IMR-90 (cell line): ENCODE data around the gene CACNA1I. TPM values are rescaled to one million over a fixed set of nuclear protein-coding genes. Genes with fewer than 3 reads are reported as not detected.

Source experiments
- ATAC-seq: fragments of 200-7000 bp; cut with Tn5 transposase; 2 replicates; pipeline ENCODE4 v1.9.1; 2020; ENCODE audit warnings: low read depth, mild to moderate bottlenecking, moderate library complexity
- BruUV-seq: library from RNA; stranded (reverse); fragments of 400-500 nt; replicated peaks from 2 replicates; lab custom pipeline; 2021; lab: Mats Ljungman, UMichigan
- CTCF ChIA-PET: fragments of 300-600 bp; formaldehyde crosslinking; extraction: SDS; loops from one replicate; lab custom pipeline; 2021; ENCODE audit warnings: antibody characterized with exemption; lab: Yijun Ruan, JAX
- POLR2A ChIA-PET: fragments of 300-600 bp; sonication (Branson Sonifier 250); formaldehyde crosslinking; loops from one replicate; lab custom pipeline; 2022; ENCODE audit warnings: antibody characterized with exemption; ENCODE audit not compliant: unreplicated experiment; lab: Charles Lee
- DNase-seq: peaks from one replicate; pipeline ENCODE4 v3.0.0; 2013
- H2AFZ ChIP-seq: replicated peaks from 2 replicates; pipeline ENCODE3; 2013; ENCODE audit warnings: low read length, mild to moderate bottlenecking; ENCODE audit not compliant: poor library complexity
- H2AK5ac ChIP-seq: 2 replicates; pipeline ENCODE4 v1.6.1; 2013; ENCODE audit warnings: low read depth, low read length, inconsistent platforms
- H2AK9ac ChIP-seq: replicated peaks from 2 replicates; pipeline ENCODE3; 2013; ENCODE audit warnings: mild to moderate bottlenecking, low read depth, low read length, moderate library complexity; ENCODE audit not compliant: poor library complexity
- H2BK120ac ChIP-seq: 2 replicates; pipeline ENCODE4 v1.6.1; 2013; ENCODE audit warnings: low read depth, low read length, inconsistent platforms
- H2BK15ac ChIP-seq: 3 replicates; pipeline ENCODE4 v1.6.1; 2013; ENCODE audit warnings: low read depth, low read length, inconsistent platforms
- H2BK20ac ChIP-seq: 2 replicates; pipeline ENCODE4 v1.6.1; 2013; ENCODE audit warnings: low read depth, mild to moderate bottlenecking, inconsistent platforms, low read length, moderate library complexity
- H2BK5ac ChIP-seq: 2 replicates; pipeline ENCODE4 v1.6.1; 2013; ENCODE audit warnings: mild to moderate bottlenecking, low read depth, low read length, inconsistent platforms; ENCODE audit not compliant: poor library complexity, severe bottlenecking
- H3K14ac ChIP-seq: replicated peaks from 2 replicates; pipeline ENCODE4 v1.6.1; 2013; ENCODE audit warnings: low read depth, low read length, inconsistent platforms
- H3K18ac ChIP-seq: 2 replicates; pipeline ENCODE4 v1.6.1; 2013; ENCODE audit warnings: low read depth, low read length, control low read depth
- H3K23ac ChIP-seq: 2 replicates; pipeline ENCODE4 v1.6.1; 2013; ENCODE audit warnings: low read depth, low read length, inconsistent platforms
- H3K27ac ChIP-seq: 2 replicates; pipeline ENCODE4 v1.5.1; 2013; ENCODE audit warnings: mild to moderate bottlenecking, control low read depth, low read length; ENCODE audit not compliant: insufficient read depth
- H3K27me3 ChIP-seq: 2 replicates; pipeline ENCODE4 v1.6.1; 2013; ENCODE audit warnings: low read length; ENCODE audit not compliant: control insufficient read depth, insufficient read depth
- H3K36me3 ChIP-seq: 2 replicates; pipeline ENCODE4 v1.6.1; 2013; ENCODE audit warnings: low read length, mixed read lengths; ENCODE audit not compliant: control insufficient read depth, insufficient read depth
- H3K4ac ChIP-seq: 2 replicates; pipeline ENCODE4 v1.6.1; 2013; ENCODE audit warnings: low read depth, low read length, inconsistent platforms
- H3K4me1 ChIP-seq: 2 replicates; pipeline ENCODE4 v1.6.1; 2013; ENCODE audit warnings: low read length, mixed read lengths; ENCODE audit not compliant: control insufficient read depth, insufficient read depth
- H3K4me2 ChIP-seq: 2 replicates; pipeline ENCODE4 v1.6.1; 2013; ENCODE audit warnings: low read depth, mild to moderate bottlenecking, control low read depth, low read length, moderate library complexity
- H3K4me3 ChIP-seq: 2 replicates; pipeline ENCODE4 v1.5.1; 2013; ENCODE audit warnings: low read depth, mild to moderate bottlenecking, control low read depth, low read length, moderate library complexity; ENCODE audit not compliant: insufficient read depth
- H3K56ac ChIP-seq: 2 replicates; pipeline ENCODE4 v1.6.1; 2013; ENCODE audit warnings: low read length, inconsistent platforms; ENCODE audit not compliant: insufficient read depth; ENCODE audit errors: extremely low read depth
- H3K79me1 ChIP-seq, 2 experiments: 2 replicates each; pipeline ENCODE4 v1.6.1; 2013; ENCODE audit warnings: low read length in 2 of 2, inconsistent platforms in 1 of 2, low read depth in 1 of 2
- H3K9ac ChIP-seq: 2 replicates; pipeline ENCODE4 v1.6.1; 2013; ENCODE audit warnings: low read depth, low read length, control low read depth
- H3K9me1 ChIP-seq: 2 replicates; pipeline ENCODE4 v1.6.1; 2013; ENCODE audit warnings: low read length, inconsistent platforms; ENCODE audit not compliant: insufficient read depth
- H3K9me3 ChIP-seq: 2 replicates; pipeline ENCODE4 v1.6.1; 2013; ENCODE audit warnings: low read length; ENCODE audit not compliant: control insufficient read depth, insufficient read depth
- H4K20me1 ChIP-seq: 2 replicates; pipeline ENCODE4 v1.6.1; 2013; ENCODE audit warnings: low read length, inconsistent platforms; ENCODE audit not compliant: insufficient read depth
- H4K5ac ChIP-seq: 2 replicates; pipeline ENCODE4 v1.6.1; 2013; ENCODE audit warnings: mild to moderate bottlenecking, low read depth, low read length, control low read depth
- H4K8ac ChIP-seq, 2 experiments: 2 replicates each; pipeline ENCODE4 v1.6.1; 2013; ENCODE audit warnings: low read depth in 2 of 2, low read length in 2 of 2, control low read depth in 1 of 2, inconsistent platforms in 1 of 2
- H4K91ac ChIP-seq: 2 replicates; pipeline ENCODE4 v1.6.1; 2013; ENCODE audit warnings: low read depth, low read length, inconsistent platforms; ENCODE audit not compliant: insufficient read depth
- CTCF ChIP-seq: conservative IDR thresholded peaks from 2 replicates; pipeline ENCODE4 v1.5.1; 2012; ENCODE audit warnings: mild to moderate bottlenecking, low read depth, low read length, improper control_type of control experiment
- FOS ChIP-seq: fragments of 150-350 bp; IDR thresholded peaks from 2 replicates; pipeline ENCODE4 v1.6.1; 2016; ENCODE audit warnings: low read depth, low read length
- MAFK ChIP-seq: IDR thresholded peaks from 2 replicates; pipeline ENCODE4 v1.6.1; 2012; ENCODE audit warnings: low read depth, low read length, improper control_type of control experiment
- RCOR1 ChIP-seq: IDR thresholded peaks from 2 replicates; pipeline ENCODE4 v1.6.1; 2012; ENCODE audit warnings: mild to moderate bottlenecking, low read length, improper control_type of control experiment; ENCODE audit not compliant: insufficient replicate concordance
- WGBS, 2 experiments: methylation state at CpG; one replicate each; pipeline versions ENCODE4 v1.1.5 to v1.1.7; 2013; ENCODE audit warnings: missing lambda C conversion rate in 2 of 2; ENCODE audit not compliant: insufficient read length in 1 of 2; ENCODE audit errors: extremely low coverage in 2 of 2; 5-methylcytosine and 5-hydroxymethylcytosine counted together
- dilution Hi-C: fragments of 300-500 bp; cut with HindIII; formaldehyde crosslinking; loops from one replicate; pipeline ENCODE4 v1.14.3; 2018; ENCODE audit warnings: low sequenced_read_pairs; ENCODE audit not compliant: unreplicated experiment
- in situ Hi-C: fragments of 300-500 bp; cut with MboI; formaldehyde crosslinking; loops from 3 replicates; pipeline ENCODE4 v1.14.3; 2019; ENCODE audit warnings: low sequenced_read_pairs, inconsistent platforms, mixed read lengths
- intact Hi-C: fragments of 100-400 bp; cut with micrococcal nuclease; formaldehyde crosslinking; loops from 2 replicates; pipeline ENCODE4 v1.10.0; 2022
- polyA plus RNA-seq, 3 experiments: library from polyadenylated mRNA; depleted of rRNA; stranded (reverse); fragments of >200 nt; gene quantifications; 2 replicates each; pipeline ENCODE4 v1.2.3, GENCODE V29; 2012; ENCODE audit warnings: low replicate concordance in 1 of 3
- total RNA-seq: library from RNA; depleted of rRNA; stranded (reverse); fragments of >200 nt; gene quantifications from 2 replicates; pipeline ENCODE4 v1.2.3, GENCODE V29; 2012

Gene CACNA1I
- total and polyA plus RNA-seq, 2 of the 4 experiments (the other 2 are of a cell fraction), result under 0.01 to 0.02 TPM

GRCh38 chr22:39647836-39648629 lies 77.5 kb downstream of the CACNA1I start:
- Histone ChIP-seq H3K18ac (no peak overlapping the region), H3K4me2 (no peak overlapping the region), H3K27me3 (peaks cover 16% of the 10 kb centered on the region), H2BK20ac (no peak overlapping the region), H2AK5ac (no peak overlapping the region), H2BK5ac (no peak overlapping the region), H3K4me3 (no peak overlapping the region), H4K91ac (no peak overlapping the region), H3K9me3 (peaks cover 3% of the 10 kb centered on the region; the same call in 1 of the 2 replicates), H3K27ac (no peak overlapping the region), H2AK9ac (no peak overlapping the region), H3K56ac (no peak overlapping the region), H3K9me1 (no peaks in the 10 kb centered on the region), H3K4me1 (peaks cover 1% of the 10 kb centered on the region; the same call in 1 of the 2 replicates), H3K79me1 (no peaks in the 10 kb centered on the region), H4K5ac (no peak overlapping the region), H3K23ac (no peak overlapping the region), H3K36me3 (no peaks in the 10 kb centered on the region), H3K14ac (no peak overlapping the region), H2BK15ac (no peak overlapping the region), H4K8ac (no peak overlapping the region), H3K4ac (no peak overlapping the region), H3K9ac (no peak overlapping the region), H2AFZ (no peak overlapping the region), H4K20me1 (no peaks in the 10 kb centered on the region), H2BK120ac (no peak overlapping the region)
- intact Hi-C loops (no loop called here), dilution Hi-C loops (no loop called here), in situ Hi-C loops (no loop called here)
- 39% methylated on average over 9 of the region's 35 CpGs; no CpG with 5 or more reads in 1 of the 2 experiments for WGBS, 2 experiments
- POLR2A ChIA-PET, result no interaction called here
- ATAC-seq, result no peak
- no peak for DNase-seq
- CTCF ChIA-PET, result no interaction called here
- TF ChIP-seq RCOR1 (no peak), FOS (no peak), MAFK (no peak), CTCF (no peak)
- no TSS peak for BruUV-seq
